ENCODE measurements around the gene IFRD2.

Gene IFRD2

GRCh38 chr3:50302095-50303012, 10.1 kb upstream of the IFRD2 start:
- no peak for DNase-seq (ENCODE audit: low read depth)

- no peak for DNase-seq (ENCODE audit: low read depth)
Measured at GRCh38 chr3:50300681-50301254, 8.5 kb upstream of the IFRD2 start.

- no peak for DNase-seq (ENCODE audit: low read depth)
Measured at GRCh38 chr3:50299929-50300680, 7.9 kb upstream of the IFRD2 start.

- no peak for DNase-seq (ENCODE audit: low read depth)
Measured at GRCh38 chr3:50299638-50299928, 7.4 kb upstream of the IFRD2 start.

GRCh38 chr3:50298836-50299637, 6.8 kb upstream of the IFRD2 start, which contains the start of the genes HYAL3 and NAA80:
TSS of gene HYAL3 (minus strand) at chr3:50299405. CDS start at chr3:50295602, 3,803 bp downstream.
TSS of gene NAA80 (minus strand) at chr3:50299405. CDS start at chr3:50297463, 1,942 bp downstream.
- DNase-seq (ENCODE audit: low read depth): peak; percentile 98

- DNase-seq (ENCODE audit: low read depth): no peak
Measured at GRCh38 chr3:50297896-50298725, 5.9 kb upstream of the IFRD2 start.

GRCh38 chr3:50297384-50297775, 5.2 kb upstream of the IFRD2 start:
- DNase-seq (ENCODE audit: low read depth): no peak

GRCh38 chr3:50296721-50297383, 4.6 kb upstream of the IFRD2 start:
- DNase-seq (ENCODE audit: low read depth): no peak

- no peak for DNase-seq (ENCODE audit: low read depth)
Measured at GRCh38 chr3:50295553-50296431, 3.6 kb upstream of the IFRD2 start.

GRCh38 chr3:50294492-50295403, 2.5 kb upstream of the IFRD2 start:
- no peak for DNase-seq (ENCODE audit: low read depth)

GRCh38 chr3:50294089-50294488, 1.9 kb upstream of the IFRD2 start:
- DNase-seq (ENCODE audit: low read depth): no peak

- no peak for DNase-seq (ENCODE audit: low read depth)
Measured at GRCh38 chr3:50293079-50293801, 1.0 kb upstream of the IFRD2 start.

GRCh38 chr3:50290161-50290641, 2.0 kb downstream of the IFRD2 start:
- no peak for DNase-seq (ENCODE audit: low read depth)

GRCh38 chr3:50289130-50289529, 3.1 kb downstream of the IFRD2 start:
- DNase-seq (ENCODE audit: low read depth): no peak

GRCh38 chr3:50288387-50289007, 3.7 kb downstream of the IFRD2 start:
- DNase-seq (ENCODE audit: low read depth): no peak

GRCh38 chr3:50287262-50287661, 5.0 kb downstream of the IFRD2 start:
- DNase-seq (ENCODE audit: low read depth): no peak
